HK-2 (cell line): ENCODE results near the gene NDUFA13.
"Not testable (repeated sequence)": the region's sequence is repeated elsewhere in the genome, so short reads cannot be mapped to it uniquely, and the experiment has no call there.

Source experiments
- DNase-seq: peaks from one replicate; pipeline ENCODE4 v3.0.0-alpha.2; 2018; ENCODE audit not compliant: unreplicated experiment

NDUFA13 gene

GRCh38 chr19:19515642-19516519 lies at the start of gene NDUFA13:
Gene NDUFA13 (plus strand): TSS chr19:19516225. CDS start chr19:19516239, 14 bp downstream.
- DNase-seq, result peak; percentile 94

- DNase-seq, result no peak
These were observed 47.5 kb upstream of the NDUFA13 start for GRCh38 chr19:19468424-19469050.

- no peak for DNase-seq
These were observed 45.4 kb upstream of the NDUFA13 start for GRCh38 chr19:19470579-19470978.

GRCh38 chr19:19471682-19472081 lies 44.3 kb upstream of the NDUFA13 start:
- no peak for DNase-seq

- not testable (repeated sequence) for DNase-seq
These were observed 43.9 kb upstream of the NDUFA13 start for GRCh38 chr19:19472106-19472505.

- DNase-seq, result no peak
These were observed 40.8 kb upstream of the NDUFA13 start for GRCh38 chr19:19475015-19475765.

GRCh38 chr19:19475849-19476828 lies 39.9 kb upstream of the NDUFA13 start:
- no peak for DNase-seq

- no peak for DNase-seq
These were observed 38.2 kb upstream of the NDUFA13 start for GRCh38 chr19:19477705-19478383.

GRCh38 chr19:19480688-19481087 lies 35.3 kb upstream of the NDUFA13 start:
- no peak for DNase-seq

GRCh38 chr19:19482809-19483596 lies 33.0 kb upstream of the NDUFA13 start:
- DNase-seq, result no peak

- DNase-seq, result peak; percentile 18
These were observed 30.6 kb upstream of the NDUFA13 start for GRCh38 chr19:19485161-19485997.

GRCh38 chr19:19485998-19486290 lies 30.1 kb upstream of the NDUFA13 start:
- DNase-seq, result no peak

GRCh38 chr19:19486343-19487076 lies 29.5 kb upstream of the NDUFA13 start:
- DNase-seq, result no peak

- no peak for DNase-seq
These were observed 28.7 kb upstream of the NDUFA13 start for GRCh38 chr19:19487077-19487949.

GRCh38 chr19:19487950-19488874 lies 27.8 kb upstream of the NDUFA13 start:
- DNase-seq, result peak; percentile 72
